Epithelial cell of prostate (primary cell): ENCODE results near the gene STAG1.
"Not testable (repeated sequence)": the region's sequence is repeated elsewhere in the genome, so short reads cannot be mapped to it uniquely, and the experiment has no call there.

Experiments
- DNase-seq: peaks from one replicate; pipeline ENCODE4 v3.0.0-alpha.2; 2011; ENCODE audit warnings: low read depth, low spot score
- H3K27ac ChIP-seq: fragments of 450-650 bp; 2 replicates; pipeline ENCODE4 v1.5.1; 2017; ENCODE audit warnings: mild to moderate bottlenecking

STAG1 gene

DNA sequence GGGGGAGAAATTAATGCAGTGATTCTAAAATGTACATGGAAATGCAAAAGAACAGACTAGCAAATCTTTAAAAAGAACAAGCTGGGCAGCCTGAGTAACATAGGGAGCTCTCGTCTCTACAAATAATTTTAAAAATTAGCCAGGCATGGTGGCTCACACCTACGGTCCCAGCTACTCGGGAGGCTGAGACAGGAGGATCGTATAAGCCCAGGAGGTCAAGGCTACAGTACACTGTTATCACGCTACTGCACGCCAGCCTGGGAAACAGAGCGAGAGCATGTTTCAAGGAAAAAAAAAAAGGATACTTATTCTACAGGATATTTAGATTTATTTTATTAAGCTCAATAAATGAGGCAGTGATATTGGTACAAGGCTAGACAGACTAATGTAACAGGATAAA lies 40.9 kb downstream of the STAG1 start:
- no peak overlapping the region for H3K27ac ChIP-seq
- DNase-seq, result no peak

DNA sequence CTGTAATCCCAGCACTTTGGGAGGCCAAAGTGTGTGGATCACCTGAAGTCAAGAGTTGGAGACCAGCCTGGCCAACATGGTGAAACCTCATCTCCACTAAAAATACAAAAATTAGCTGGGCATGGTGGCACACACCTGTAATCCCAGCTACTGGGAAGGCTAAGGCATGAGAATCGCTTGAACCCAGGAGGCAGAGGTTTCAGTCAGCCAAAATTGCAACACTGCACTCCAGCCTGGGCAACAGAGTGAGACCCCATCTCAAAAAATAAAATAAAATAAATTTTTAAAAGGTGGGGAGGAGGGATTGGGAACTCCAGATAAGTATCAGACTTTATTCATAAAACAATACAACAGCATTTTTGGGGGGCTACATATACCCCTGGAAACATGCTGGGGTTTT lies 42.4 kb downstream of the STAG1 start:
- DNase-seq, H3K27ac ChIP-seq: not testable (repeated sequence)

DNA sequence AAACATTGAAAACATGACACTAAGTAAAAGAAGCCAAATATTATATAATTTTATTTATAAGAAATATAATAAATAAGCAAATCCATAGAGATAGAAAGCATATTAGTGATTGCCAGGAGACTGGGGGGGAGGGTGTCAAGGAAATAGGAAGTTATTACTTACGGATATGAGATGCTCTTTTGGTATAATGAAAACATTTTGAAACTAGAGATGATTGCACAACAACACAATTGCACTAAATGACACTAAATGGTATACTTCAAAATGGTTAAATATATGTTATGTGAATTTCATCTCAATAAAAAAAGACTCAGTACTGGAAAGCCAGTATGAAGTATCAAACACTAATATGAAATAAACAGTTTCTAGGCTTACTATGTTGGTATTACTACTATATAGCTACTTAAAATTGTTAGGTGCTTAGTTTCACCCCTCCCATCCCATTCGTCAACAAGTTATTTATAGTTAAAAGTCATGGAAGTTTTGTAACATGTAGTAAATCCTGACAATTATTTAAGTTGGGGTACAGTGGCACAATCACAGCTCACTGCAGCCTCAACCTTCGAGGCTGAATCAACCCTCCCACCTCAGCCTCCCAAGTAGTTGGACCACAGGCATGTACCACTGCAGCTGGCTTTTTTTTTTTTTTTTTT lies 43.7 kb downstream of the STAG1 start:
- no peak overlapping the region for H3K27ac ChIP-seq
- no peak for DNase-seq

DNA sequence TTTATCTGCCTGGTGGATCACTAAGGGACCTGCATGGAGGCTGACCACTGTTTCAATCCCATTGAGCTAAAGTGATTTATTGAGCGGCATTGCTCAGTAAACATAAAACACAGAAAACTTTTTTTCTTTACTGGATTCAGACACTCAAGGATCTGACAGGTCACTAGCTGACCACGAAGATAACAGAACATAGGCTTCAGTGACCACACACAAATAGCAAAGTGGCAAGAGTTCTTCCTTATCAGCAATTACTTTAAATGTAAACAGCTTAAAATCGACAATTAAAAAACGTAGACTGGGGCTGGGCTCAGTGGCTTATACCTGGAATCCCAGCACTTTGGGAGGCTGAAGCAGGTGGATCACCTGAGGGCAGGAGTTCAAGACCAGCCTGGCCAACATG lies 48.7 kb downstream of the STAG1 start:
- no peak for DNase-seq

DNA sequence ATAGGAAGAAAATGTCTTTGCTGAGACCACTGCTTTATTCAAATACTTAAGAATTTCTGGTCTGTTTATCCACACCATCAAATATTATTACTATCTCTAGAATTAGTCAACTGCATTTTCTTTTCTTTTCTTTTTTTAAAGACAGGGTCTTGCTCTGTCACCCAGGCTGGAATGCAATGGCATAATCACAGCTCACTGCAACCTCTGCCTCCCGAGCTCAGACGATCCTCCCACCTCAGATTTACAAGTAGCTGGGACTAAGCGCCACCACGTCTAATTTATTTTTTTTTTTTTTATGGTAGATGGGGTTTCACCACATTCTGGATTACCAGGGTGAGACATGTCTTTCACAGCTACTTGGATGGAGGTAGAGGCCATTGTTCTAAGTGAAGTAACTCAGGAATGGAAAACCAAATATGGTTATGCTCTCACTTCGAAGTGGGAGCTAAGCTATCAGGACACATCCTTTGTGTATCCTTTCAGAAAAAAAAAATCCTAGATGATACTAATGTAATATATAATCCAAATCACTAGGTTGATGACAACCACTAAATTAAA lies 52.8 kb downstream of the STAG1 start:
- no peak overlapping the region for H3K27ac ChIP-seq
- no peak for DNase-seq

More for the DNA sequence above, 48.7 kb downstream of the STAG1 start:
- no peak overlapping the region for H3K27ac ChIP-seq

DNA sequence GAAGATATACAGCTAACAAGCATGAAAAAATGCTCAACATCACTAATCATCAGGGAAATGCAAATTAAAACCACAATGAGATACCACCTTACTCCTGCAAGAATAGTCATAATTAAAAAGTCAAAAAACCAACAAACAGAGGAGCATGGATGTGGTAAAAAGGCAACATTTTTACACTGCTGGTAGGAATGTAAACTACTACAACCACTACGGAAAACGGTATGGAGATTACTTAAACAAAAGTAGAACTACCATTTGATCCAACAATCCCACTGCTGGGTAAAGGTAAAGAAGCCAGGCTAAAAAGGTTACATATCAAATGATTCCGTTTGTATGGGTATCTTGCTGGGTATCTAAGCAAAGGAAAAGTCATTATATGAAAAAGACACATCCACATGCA lies 53.8 kb downstream of the STAG1 start:
- no peak for DNase-seq
- no peak overlapping the region for H3K27ac ChIP-seq

DNA sequence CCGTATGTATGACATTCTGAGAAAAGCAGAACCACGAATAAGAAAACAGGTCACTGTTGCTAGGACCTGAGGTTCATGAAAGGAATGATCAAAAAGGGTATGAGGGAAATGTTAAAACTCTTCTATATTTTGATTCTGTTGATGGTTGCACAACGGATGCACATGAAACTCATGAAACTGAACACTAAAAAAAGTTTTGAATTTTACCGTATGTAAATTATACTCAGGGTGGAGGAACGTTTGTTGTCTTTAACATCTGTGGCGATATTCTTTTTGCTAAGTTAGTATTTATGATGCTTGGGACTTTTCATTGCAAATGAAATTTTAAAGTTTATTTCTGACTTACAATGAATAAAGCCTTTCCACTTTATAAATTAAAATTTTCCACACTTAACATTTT lies 55.4 kb downstream of the STAG1 start:
- no peak for DNase-seq
- no peak overlapping the region for H3K27ac ChIP-seq

DNA sequence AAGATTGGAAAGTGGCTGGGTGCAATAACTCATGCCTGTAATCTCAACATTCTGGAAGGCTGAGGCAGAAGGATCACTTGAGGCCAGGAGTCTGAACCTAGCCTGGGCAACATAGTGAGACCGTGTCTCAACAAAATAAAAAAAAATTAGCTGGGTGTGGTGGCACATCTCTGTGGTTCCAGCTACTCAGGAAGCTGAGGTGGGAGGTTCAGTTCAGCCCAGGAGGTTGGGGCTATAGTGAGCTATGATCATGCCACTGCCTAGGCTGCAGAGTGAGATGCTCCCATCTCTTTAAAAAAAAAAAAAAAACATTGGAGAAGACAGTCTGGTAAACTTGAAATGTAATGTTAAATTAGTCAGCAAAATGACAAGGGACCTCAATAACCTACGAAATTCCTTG lies 57.9 kb downstream of the STAG1 start:
- no peak for DNase-seq
- no peak overlapping the region for H3K27ac ChIP-seq

DNA sequence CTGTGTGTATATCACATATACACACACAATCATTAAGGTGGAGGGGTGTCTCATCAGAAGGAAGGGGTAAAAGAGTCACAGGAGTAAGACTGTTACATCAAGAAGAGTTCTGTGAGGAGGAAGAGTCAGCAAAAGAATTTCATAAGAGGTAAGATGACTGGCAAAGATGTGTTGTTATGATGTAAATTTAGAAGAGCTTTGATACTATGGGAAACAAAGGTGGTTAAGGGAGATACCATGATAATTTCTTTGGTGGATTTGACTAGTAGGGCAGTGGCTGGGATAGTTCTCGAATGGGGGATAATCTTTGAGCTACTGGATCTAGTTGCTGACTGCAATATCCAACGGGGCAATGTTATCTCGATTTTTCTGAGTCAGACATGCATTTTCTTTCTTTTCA lies 61.6 kb downstream of the STAG1 start:
- H3K27ac ChIP-seq, result no peak overlapping the region
- no peak for DNase-seq

DNA sequence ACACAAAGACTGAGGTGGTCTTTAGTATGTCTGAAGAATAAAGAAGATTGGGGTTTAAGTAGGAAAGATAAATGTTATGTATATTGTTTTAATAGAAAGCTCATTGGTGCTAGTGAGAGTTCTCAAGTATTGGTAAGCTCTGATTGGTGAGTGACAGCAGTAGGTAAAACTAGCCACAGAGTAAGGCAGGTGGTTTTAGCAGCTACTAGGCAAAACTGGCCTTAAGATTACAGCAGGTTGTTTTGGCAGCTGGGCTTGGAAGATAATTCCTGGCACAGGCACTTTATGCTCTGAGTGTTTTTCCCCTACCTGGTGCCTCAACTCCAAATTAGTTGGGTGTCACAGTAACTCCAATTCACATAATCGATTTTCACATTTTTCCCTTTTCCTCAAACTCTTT lies 66.3 kb downstream of the STAG1 start:
- H3K27ac ChIP-seq, result no peak overlapping the region
- no peak for DNase-seq

DNA sequence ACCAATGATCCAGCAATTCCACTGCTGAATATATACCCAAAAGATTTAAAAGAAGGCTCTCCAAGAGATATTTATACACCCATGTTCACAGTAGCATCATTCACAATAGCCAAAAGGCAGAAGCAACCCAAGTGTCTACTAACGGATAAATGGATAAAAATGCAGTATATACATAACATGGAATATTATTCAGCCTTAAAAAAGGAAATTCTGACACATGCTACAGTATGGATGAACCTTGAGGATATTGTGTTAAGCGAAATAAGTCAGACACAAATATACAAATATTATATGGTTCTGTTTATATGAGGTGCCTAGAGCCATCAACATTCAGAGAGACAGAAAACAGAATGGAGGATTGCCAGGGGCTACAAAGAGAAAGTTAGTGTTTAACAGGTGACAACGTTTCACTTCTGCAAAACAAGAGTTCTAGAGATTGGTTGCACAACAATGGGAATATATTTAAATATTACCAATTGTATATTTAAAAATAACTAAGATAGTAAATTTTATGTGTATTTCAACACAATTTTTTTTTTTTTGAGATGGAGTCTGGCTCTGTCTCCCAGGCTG lies 69.4 kb downstream of the STAG1 start:
- no peak for DNase-seq
- no peak overlapping the region for H3K27ac ChIP-seq

DNA sequence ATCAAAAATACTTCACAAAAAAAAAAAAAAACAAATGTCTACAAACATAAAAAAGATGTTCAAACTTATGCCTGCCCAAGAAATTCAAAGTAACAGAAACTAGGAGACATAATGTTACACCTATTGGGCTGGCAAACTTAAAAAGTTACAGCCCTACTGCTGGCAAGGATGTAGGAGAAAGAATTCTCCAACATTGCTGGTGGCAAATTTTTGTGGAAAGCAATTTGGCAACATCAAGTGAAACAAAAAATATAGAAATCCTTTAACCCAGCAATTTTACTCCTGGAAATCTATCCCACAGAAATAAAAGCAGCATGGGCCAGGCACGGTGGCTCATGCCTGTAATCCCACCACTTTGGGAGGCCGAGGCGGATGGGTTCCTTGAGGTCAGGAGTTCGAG lies 73.2 kb downstream of the STAG1 start:
- no peak for DNase-seq
- no peak overlapping the region for H3K27ac ChIP-seq

DNA sequence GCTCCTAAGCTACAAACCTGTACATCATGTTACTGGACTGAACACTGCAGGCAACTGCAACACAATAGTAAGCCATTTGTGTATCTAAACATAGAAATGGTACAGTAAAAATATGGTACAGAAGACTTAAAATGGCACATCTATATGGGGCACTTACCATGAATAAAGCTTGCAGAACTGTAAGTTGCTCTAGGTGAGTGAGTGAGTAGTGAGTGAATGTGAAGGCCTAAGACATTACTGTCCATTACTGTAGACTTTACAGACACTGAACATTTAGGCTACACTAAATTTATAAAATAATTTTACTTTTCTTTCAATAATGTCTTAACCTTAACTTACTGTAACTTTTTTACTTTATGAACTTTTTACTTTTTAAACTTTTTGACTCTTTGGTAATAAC lies 76.2 kb downstream of the STAG1 start:
- DNase-seq, result no peak
- no peak overlapping the region for H3K27ac ChIP-seq

DNA sequence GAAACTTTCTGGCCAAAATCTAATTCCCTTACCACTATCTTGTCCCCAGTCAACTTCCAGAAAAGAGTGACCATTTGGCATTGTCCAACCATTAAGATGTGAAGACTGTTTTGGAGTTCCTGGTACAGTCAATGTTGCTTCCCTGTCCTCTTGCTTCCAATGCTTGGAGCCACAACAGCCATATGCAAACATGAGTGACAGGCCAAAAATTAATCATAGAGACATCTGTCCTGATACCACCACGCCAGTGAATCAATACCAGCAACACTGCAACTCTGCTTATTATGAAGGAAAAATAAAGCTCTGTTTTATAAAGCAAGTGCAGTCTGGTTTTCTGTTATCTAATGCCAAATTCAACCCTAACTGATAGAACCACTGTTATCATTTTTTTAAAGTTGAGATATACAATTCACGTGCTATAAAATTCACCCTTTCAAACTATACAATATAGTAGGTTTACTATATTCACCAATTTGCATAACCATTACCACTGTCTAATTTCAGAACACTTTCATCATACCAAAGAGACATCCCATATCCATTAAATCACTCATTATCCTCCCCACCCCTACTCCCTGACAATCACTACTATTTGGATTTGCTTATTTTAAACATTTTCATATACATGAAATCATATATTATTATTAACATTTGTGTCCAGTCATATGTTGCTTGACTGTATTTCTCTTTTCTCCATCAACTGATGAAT lies 76.9 kb downstream of the STAG1 start:
- DNase-seq, result no peak
- no peak overlapping the region for H3K27ac ChIP-seq

DNA sequence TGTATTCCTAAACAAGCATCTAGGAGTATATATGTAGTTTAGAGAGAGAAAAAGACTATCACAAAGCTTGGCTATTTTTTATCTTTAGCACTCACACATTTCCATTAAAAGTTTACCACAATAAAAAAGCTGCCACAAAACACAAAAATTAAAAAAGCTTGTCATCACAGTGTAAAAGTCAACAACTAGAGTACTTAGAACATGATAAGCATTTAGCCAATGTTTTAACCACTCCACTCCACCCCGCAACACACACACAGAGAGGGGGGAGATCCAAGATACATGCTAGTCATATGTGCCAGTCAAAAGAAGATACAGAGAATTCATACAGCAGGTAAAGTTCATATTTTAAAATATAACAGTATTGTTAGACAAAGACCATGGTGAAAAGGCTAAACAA lies 79.7 kb downstream of the STAG1 start:
- no peak overlapping the region for H3K27ac ChIP-seq
- DNase-seq, result no peak

DNA sequence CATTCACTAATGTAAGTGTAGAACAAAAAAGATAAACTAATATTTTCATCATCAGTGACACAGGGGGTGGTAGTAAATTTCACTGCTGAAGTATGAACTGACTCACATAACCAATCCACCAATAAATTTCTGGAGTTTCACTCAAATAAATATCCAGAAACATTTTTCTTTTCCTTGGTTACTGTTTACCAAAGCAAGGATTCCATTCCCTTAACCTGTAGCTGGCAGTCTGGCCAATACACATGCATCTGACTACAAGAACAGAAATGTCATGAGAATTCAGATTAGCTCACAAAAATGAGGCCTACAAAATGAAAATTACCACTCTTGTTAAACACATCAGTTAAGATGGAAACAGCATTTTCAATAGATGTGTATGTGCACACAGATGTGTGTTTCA lies 80.3 kb downstream of the STAG1 start:
- no peak overlapping the region for H3K27ac ChIP-seq

DNA sequence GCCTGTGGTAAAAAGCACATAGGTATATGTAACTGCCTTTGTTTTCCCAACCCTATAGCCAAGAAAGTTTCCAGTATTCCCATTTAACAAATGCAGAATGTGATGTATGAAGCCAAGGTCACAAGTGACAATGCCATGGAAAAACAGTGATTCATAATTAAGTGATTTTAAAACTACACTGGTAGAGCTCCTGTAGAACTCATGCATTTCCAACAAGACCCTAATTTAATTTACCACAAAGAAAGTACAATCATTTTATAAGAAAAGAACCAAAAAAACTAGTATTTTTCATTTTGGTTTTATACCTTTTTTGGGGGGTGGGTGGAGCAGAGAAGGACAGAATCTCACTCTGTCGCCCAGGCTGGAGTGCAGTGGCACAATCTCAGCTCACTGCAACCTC lies 82.0 kb downstream of the STAG1 start:
- no peak for DNase-seq
- no peak overlapping the region for H3K27ac ChIP-seq

More for the DNA sequence above, 80.3 kb downstream of the STAG1 start:
- no peak for DNase-seq

DNA sequence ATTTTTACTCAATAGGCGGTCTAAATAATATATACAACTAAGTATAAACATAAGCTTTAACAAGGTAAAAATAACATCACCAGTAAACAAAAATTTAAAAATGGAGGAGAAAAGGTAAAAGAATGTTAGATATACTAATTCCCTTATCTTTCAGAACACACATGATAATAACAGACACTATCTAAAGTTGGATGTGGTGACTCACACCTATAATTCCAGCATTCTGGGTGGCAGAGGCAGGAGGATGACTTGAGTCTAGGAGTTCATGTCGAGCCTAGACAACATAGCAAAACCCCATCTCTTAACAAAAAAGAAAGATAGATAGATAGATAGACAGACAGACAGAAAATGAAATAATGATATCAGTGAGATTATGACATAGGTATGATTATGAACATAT lies 85.1 kb downstream of the STAG1 start:
- no peak overlapping the region for H3K27ac ChIP-seq
- DNase-seq, result no peak

DNA sequence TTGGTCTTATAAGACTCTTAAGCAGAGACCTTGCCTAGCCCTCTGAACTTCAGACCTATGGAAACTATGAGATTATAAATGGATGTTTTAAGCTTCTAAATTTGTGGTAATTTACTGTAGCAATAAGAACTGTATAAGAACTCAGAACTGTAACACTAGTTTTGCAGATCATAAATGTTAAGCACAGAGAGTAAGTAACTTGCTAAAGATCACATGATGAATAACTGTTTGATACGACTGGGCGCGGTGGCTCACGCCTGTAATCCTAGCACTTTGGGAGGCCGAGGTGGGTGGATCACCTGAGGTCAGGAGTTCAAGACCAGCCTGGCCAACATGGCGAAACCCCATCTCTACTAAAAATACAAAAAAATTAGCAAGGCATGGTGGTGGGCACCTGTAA lies 85.9 kb downstream of the STAG1 start:
- not testable (repeated sequence) for DNase-seq, H3K27ac ChIP-seq

DNA sequence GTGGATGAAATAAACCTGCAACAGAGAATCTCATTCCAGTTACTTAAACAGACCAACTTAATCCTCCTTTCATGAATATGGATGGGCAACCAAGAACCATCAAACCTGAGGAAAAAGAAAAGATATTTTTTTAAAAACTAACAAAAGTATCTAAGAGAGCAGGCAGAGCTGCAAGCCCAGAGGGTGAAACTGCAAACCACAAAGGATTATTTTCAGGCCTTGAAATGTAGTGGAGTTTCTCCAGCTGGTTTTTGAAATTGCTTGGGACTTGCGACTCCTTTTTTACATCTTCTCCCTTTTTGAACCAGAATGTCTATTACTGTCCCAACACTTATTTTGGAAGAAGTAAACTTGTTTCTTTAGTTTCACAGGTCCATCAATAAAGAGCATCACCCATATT lies 87.4 kb downstream of the STAG1 start:
- DNase-seq, result no peak
- H3K27ac ChIP-seq, result no peak overlapping the region

DNA sequence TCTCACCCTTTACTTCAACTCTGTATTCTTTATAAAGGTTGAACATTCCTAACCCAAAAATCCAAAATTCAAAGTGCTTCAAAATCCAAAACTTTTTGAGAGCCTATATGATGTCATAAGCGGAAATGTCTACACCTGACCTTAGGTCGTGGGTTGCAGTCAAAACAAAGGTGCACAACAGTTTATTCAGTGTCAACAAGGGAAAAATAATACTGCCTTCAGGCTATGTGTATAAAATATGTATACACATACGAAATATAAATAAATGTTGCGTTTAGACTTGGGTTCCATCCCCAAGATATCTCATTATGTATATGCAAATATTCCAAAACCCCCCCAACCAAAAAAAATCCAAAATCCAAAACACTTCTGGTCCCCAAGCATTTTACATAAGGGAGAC lies 90.9 kb downstream of the STAG1 start:
- DNase-seq, result no peak
- no peak overlapping the region for H3K27ac ChIP-seq
